GM18868 (cell line): ENCODE data around the gene PIN4.
A peak's percentile ranks its signal among the peaks of the same experiment; 100 is the strongest.
"Not testable (repeated sequence)": the region's sequence is repeated elsewhere in the genome, so short reads cannot be mapped to it uniquely, and the experiment has no call there.

Source experiments
- ATAC-seq: cut with Tn5 transposase; IDR thresholded peaks from one replicate; pipeline ENCODE4 v1.9.1; 2021; ENCODE audit warnings: mild to moderate bottlenecking, moderate library complexity; ENCODE audit not compliant: unreplicated experiment

Gene PIN4

DNA sequence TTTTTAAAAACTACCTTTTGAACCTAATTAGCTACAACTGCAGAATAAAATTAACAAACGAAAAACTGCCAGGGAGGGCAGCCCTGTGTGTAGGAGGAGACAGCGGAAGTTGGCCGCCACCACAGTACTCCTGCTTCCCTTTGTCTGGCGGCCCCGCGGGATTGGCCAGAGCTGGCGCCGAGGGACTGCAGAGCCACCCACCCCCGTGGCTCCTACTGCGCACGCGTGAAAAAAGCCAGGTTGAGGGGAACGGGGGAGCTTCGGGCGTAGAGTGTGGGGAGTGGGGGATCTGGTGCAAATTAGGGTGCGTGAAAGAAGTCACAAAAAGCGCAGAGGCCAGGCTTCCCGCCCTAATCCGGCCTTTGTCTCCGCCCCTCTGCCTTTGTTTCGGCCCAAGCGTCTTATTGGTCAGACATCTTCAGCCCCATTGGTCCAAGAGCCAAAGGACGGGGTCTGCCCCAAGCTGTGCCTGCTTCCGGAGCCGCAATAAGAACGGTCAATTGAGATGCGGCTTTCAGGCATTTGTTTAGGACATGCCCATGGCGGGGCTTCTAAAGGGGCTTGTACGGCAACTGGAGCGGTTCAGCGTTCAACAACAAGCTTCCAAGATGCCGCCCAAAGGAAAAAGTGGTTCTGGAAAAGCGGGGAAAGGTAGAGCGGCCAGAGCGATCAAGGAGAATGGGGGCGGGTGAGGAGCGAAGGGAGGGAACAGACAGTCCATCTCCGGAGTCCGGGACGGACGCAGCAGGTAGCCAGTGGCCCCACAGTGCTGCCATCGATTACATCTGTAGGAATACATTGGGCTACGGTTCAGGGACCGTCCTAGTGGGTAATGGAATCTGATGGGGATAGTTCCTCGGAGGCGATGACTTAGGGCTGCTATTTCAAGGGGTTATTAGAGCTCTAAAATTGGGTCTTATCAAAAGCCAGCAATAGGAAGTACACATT lies at the start of gene PIN4:
TSS of gene PIN4 (plus strand) at position 580 of the 948 bp plus-strand sequence. CDS start at position 609, 29 bp downstream.
- peak; percentile 96 for ATAC-seq

DNA sequence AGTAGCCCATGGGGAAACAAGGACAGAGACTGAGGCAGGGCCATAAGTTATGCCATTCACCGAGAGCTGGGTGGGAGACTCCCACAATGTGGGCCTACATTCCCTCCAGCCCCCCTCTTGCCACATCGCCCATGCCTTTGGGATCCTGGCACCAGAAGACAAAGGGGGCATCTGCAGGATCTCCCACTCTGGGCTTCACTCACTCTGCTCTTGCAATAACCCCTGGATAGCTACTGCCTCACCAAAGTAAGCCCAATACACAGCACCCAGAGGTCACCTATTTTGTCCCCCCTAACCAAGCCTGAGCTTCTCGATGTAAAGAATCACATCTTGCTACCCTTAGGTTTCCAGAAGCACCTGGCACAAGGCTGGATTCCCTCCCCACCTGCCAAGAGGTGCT lies 49.1 kb upstream of the PIN4 start:
- no peak for ATAC-seq

- no peak for ATAC-seq
Observed at GRCh38 chrX:72133851-72134546, 47.6 kb upstream of the PIN4 start.

DNA sequence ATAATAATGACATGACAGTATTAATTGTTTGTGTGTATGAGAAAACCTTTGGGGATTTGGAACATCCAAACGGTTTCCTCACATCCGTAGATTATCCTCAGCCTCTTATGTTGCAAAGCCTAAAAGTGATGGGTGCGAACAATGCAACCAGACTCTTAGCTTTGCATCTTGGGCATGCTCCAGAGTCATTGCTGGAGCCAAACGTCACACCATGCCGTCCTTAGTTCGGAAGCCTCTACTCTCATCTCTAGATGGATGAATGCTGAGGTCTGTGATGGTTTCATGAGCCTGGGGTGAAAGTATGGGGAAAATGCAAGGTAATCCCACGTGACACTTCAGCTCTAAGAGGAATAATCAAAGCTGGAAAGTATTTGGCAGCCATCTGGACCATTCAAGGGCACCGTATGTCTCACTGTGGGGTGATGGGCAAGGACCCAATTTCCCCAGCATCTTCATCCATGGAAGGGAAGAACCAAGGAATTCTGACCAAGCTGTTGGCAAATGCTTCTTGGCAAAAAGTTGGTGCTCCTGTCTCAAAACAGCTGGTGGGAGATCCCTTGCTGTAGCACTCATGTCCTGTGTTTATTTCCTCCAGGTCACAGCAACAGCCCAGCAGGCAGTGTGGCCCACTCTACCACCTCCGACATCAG lies 43.6 kb upstream of the PIN4 start:
- no peak for ATAC-seq

- no peak for ATAC-seq
Observed at GRCh38 chrX:72139538-72139937, 42.0 kb upstream of the PIN4 start.

DNA sequence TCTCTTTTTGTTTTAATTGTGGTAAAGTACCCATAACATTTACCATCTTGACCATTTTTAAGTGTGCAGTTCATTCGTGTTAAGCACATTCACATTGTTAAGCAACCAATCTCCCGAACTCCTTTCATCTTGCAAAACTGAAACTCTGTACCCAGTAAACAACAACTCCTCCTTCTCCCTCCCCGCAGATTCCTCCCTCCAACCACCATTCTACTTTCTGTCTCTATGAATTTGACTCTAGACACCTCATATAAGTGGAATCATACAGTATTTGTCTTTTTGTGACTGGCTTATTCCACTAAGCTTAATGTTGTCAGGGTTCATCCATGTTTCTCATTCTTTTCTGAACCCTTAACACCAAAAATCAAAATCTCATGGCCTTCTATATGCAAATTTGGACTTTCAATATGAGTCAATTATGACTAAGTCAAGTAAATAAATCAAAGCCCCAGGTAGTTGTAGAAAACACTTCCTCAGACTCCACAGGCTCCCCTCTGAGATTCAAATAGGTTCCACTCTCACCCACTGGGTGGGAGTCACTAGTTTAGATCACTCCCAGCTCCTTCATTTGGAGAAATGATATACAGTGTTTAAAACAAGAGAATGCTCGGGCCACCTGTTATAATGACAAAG lies 40.1 kb upstream of the PIN4 start:
- ATAC-seq: peak; percentile 80

GRCh38 chrX:72142094-72142793 lies 39.3 kb upstream of the PIN4 start:
- no peak for ATAC-seq

DNA sequence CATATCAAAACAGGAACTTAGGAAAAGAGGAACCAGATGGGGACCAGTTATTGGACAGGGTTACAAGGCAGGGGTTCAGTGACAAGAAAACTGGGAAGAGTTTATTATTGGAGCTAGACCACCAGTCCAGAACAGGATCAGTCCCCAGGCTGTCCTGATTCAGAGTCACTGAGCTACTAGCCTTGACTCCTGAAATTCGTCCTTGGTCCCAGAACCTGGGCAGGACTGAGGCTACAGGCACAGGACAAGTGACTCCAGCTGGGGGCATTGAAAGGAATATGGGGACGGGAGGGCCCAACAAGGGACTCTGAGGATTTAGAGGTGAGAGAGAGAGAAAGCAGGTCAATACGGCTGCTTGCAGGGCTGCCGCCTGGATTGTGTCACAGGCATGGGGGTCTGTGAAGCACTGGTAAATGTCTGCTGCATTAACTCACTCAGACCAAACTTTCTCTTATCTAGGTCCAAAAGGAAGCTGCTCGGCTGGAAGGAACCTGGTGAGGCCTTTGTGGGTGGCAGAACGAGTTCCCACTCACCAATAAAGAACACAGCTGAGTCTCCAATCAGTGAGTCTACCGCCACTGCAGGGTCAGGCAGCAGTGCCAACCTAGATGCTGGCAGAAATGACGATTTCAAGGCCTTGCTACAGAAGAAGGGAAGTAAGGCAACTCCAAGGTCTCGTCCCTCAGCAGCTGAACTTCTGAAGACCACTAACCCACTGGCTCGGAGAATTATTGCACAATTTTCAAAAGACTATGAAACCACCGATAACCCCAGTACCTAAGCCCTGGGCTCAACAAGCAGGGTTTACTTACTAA lies 38.6 kb upstream of the PIN4 start:
- ATAC-seq: no peak

- no peak for ATAC-seq
Observed at GRCh38 chrX:72143609-72143907, 38.0 kb upstream of the PIN4 start.

- no peak for ATAC-seq
Observed at GRCh38 chrX:72145181-72145580, 36.4 kb upstream of the PIN4 start.

GRCh38 chrX:72146527-72146926 lies 35.0 kb upstream of the PIN4 start:
- ATAC-seq: no peak

DNA sequence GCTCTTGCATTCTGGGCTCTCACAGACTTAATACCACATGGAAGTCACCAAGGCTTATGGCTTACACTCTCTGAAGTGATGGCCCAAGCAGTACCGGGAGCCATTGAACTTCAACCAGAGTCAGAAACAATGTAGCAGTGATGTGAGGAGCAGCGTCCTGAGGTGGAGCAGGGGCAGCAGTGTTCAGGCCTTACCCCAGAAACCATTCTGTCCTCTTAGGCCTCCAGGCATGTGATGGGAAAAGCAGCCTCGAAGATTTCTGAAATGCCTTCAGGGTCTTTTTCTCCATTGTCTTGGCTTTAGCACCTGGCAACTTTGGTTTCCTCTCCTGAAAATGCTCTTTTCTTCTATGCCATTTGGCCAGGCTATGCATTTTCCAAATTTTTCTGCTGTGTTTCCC lies 22.8 kb upstream of the PIN4 start:
- no peak for ATAC-seq

DNA sequence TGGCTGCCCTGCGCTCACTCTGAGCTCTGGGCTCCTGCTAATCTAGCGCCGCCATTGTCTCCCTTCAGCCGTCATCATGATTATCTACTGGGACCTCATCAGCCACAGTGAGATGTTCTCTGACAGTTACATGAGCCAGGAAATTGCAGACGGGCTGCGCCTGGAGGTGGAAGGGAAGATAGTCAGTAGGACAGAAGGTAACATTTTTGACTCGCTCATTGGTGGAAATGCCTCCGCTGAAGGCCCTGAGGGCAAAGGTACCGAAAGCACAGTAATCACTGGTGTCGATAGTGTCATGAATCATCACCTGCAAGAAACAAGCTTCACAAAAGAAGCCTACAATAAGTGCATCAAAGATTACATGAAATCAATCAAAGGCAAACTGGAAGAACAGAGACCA lies 21.8 kb upstream of the PIN4 start:
- no peak for ATAC-seq

- ATAC-seq: no peak
Observed at GRCh38 chrX:72165551-72165950, 16.0 kb upstream of the PIN4 start.

DNA sequence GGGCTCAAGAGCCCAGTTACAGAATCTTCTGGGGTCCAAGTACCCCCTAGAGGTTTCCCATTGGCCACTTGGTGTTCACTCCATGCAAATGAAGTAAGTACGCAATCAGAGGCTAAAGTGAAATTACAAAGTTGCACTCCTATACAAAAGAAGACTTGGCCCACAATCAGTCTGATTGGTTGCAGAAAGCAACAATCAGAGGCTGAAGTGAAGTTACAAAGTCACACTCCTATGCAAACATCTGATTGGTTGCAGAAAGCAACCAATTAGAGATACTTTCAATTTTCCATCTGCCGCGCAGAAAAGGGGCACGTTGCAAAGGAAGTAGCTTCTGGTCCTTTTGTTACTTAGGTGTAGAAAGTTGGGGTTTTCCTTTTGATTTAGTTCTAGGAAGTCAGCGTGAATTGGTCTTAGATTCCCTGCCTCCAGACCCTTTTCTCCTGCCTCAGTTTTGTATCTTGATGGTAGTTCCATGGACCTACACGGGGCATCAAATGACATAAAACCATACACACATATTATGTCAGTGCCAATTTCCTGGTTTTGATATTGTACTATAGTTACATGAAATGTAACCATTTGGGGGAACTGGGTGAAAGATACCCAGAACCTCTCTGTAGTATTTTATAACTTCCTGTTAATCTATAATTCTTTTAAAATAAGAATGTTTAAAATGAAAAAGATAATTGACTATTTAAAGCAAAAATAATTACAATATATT lies 12.4 kb upstream of the PIN4 start:
- no peak for ATAC-seq

DNA sequence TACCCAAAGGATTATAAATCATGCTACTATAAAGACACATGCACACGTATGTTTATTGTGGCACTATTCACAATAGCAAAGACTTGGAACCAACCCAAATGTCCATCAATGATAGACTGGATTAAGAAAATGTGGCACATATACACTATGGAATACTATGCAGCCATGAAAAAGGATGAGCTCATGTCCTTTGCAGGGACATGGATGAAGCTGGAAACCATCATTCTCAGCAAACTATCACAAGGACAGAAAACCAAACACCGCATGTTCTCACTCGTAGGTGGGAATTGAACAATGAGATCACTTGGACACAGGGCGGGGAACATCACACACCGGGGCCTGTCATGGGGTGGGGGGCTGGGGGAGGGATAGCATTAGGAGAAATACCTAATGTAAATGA lies 5.3 kb upstream of the PIN4 start:
- not testable (repeated sequence) for ATAC-seq

GRCh38 chrX:72176981-72177380 lies 4.6 kb upstream of the PIN4 start:
- ATAC-seq: no peak

DNA sequence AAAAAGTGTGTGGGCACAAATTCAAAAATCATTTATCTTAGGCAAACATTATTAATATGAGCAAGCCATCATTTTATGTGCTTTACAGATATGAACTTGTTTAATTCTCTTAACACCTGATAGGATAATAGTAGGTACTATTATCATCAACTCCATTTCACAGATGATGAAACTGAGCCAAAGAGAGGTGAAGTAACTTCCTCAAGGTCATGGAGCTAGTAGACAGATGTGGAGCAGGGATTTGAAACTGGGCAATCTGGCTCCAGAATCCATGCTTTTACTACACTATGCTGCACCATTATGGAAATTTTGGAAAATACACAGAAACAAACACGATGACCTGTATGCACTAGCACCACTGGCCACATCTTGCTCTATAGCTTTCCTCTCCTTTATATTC lies 1.0 kb upstream of the PIN4 start:
- no peak for ATAC-seq

- ATAC-seq: no peak
Observed at GRCh38 chrX:72182924-72183323, 1.4 kb downstream of the PIN4 start.
